ENCODE data around the gene TMIE.

TMIE gene

GRCh38 chr3:46709721-46710120, 8.5 kb downstream of the TMIE start:
- no peak for DNase-seq

- no peak for DNase-seq
Measured at GRCh38 chr3:46710229-46710628, 9.0 kb downstream of the TMIE start.

GRCh38 chr3:46710671-46711295, 9.6 kb downstream of the TMIE start:
- DNase-seq = no peak

GRCh38 chr3:46711305-46711704, 10.1 kb downstream of the TMIE start:
- no peak for DNase-seq

- DNase-seq = no peak
Measured at GRCh38 chr3:46711760-46712159, 10.6 kb downstream of the TMIE start.

- DNase-seq = no peak
Measured at GRCh38 chr3:46712191-46713049, 11.2 kb downstream of the TMIE start.

GRCh38 chr3:46713050-46713897, 12.1 kb downstream of the TMIE start:
- no peak for DNase-seq

- no peak for DNase-seq
Measured at GRCh38 chr3:46713898-46714552, 12.8 kb downstream of the TMIE start.

- no peak for DNase-seq
Measured at GRCh38 chr3:46714728-46715506, 13.7 kb downstream of the TMIE start.

GRCh38 chr3:46715507-46716175, 14.4 kb downstream of the TMIE start:
- DNase-seq = no peak

GRCh38 chr3:46716461-46717441, 15.6 kb downstream of the TMIE start:
- DNase-seq = no peak

- DNase-seq = no peak
Measured at GRCh38 chr3:46717447-46718231, 16.4 kb downstream of the TMIE start, which contains the start of gene PRSS50. PRSS50 (minus strand) TSS chr3:46717869; CDS start chr3:46717824, 45 bp downstream.

- DNase-seq = no peak
Measured at GRCh38 chr3:46719044-46719565, 17.9 kb downstream of the TMIE start.

- no peak for DNase-seq
Measured at GRCh38 chr3:46719735-46720271, 18.6 kb downstream of the TMIE start.

- no peak for DNase-seq
Measured at GRCh38 chr3:46721009-46721408, 19.8 kb downstream of the TMIE start.

- DNase-seq = no peak
Measured at GRCh38 chr3:46722443-46722842, 21.3 kb downstream of the TMIE start.

GRCh38 chr3:46724424-46724823, 23.2 kb downstream of the TMIE start:
- DNase-seq = no peak

- DNase-seq = no peak
Measured at GRCh38 chr3:46725621-46726314, 24.6 kb downstream of the TMIE start.
